A673 (cell line): ENCODE data around the gene PECR.

Experiments used
- EZH2 ChIP-seq: fragments of 200-600 bp; sonication (generic); IDR thresholded peaks from 2 replicates; pipeline ENCODE4 v1.6.1; 2017; ENCODE audit warnings: borderline replicate concordance, low read depth, mild to moderate bottlenecking, mixed read lengths, antibody characterized with exemption, low read length; ENCODE audit not compliant: poor library complexity, severe bottlenecking
- TF ChIP-seq, protein P1 (sequence below): fragments of 300-800, 200-600 bp; sonication (generic); conservative IDR thresholded peaks from 2 replicates; pipeline ENCODE4 v1.5.1; 2017; ENCODE audit warnings: low read depth, mild to moderate bottlenecking, antibody characterized with exemption, low read length, moderate library complexity, mixed read lengths

DNA sequence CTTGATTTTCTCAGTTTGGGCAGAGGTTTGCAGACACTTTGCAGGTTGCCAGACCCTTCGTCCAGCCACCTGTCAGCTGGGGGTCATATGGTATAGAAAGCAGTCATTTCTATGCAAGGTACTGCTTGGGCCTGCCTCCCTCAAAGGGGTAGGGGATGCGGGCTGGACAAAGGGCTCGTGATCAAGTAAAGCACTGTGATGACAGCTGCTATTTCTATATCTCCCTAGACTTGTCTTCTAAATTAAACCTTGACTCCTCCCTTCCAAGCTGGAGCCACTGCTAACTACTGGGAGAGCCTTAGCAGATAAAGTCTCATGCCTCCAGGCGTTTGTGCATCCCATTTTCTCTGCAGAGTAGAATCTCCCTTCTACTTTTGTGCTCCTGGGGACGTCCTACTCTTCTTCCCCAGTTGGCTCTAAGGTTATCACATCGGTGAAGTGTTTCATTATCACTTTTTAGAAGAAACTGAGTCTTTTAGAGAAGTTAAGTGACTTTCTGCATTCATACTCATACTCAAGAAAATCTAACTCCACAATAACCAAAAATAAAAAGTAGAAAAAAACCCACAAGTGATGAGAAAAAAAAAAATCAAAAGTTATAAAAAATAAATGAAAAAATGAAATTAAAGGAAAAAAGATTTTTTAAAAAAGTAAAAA is 26.8 kb upstream of the PECR start:
- TF ChIP-seq, protein P1, sequence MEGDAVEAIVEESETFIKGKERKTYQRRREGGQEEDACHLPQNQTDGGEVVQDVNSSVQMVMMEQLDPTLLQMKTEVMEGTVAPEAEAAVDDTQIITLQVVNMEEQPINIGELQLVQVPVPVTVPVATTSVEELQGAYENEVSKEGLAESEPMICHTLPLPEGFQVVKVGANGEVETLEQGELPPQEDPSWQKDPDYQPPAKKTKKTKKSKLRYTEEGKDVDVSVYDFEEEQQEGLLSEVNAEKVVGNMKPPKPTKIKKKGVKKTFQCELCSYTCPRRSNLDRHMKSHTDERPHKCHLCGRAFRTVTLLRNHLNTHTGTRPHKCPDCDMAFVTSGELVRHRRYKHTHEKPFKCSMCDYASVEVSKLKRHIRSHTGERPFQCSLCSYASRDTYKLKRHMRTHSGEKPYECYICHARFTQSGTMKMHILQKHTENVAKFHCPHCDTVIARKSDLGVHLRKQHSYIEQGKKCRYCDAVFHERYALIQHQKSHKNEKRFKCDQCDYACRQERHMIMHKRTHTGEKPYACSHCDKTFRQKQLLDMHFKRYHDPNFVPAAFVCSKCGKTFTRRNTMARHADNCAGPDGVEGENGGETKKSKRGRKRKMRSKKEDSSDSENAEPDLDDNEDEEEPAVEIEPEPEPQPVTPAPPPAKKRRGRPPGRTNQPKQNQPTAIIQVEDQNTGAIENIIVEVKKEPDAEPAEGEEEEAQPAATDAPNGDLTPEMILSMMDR, result no peak
- no peak for TF ChIP-seq EZH2
